HUDEP-2 (cell line): ENCODE results near the gene DKK2.
"Not testable (repeated sequence)": the region's sequence is repeated elsewhere in the genome, so short reads cannot be mapped to it uniquely, and the experiment has no call there.

ENCODE experiments used
- DNase-seq, 76 experiments: peaks; one replicate each; lab custom pipeline; 2025; ENCODE audit not compliant: unreplicated experiment in 76 of 76; lab: John Stamatoyannopoulos, UW

Gene DKK2

GRCh38 chr4:106914223-106914622, 121.9 kb downstream of the DKK2 start:
- no peak for DNase-seq

DNA sequence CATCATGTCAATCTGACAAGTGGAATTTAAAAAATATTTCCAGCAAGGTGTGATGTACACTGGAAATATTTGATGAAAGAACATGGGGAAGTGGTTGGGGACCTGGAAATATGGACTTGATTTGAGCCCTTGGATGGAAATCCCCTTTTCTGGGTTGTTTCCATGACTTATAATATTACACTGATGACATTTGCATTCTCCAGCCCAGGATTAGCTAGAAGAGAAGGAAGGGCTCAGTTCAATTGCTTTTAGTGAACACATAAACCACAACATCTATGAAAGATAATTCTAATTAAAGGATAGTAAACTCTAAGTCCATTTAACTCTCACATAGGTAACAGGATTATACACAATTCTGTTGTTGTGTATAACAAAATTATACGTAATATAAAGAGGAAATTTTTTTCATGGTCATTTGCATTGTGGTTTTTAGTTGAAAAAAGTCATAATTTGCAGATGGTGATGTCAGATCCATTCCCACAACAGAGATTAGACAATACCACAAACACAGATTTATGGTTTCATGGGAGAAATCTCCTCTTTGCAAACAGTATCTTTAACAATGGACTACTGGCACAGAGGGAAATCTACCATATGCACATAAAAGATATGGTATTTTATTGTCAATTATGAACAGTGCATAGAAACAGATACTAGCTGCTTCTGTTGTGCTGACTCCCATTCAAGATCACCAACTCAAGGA, 126.5 kb downstream of the DKK2 start:
- DNase-seq: no peak

DNA sequence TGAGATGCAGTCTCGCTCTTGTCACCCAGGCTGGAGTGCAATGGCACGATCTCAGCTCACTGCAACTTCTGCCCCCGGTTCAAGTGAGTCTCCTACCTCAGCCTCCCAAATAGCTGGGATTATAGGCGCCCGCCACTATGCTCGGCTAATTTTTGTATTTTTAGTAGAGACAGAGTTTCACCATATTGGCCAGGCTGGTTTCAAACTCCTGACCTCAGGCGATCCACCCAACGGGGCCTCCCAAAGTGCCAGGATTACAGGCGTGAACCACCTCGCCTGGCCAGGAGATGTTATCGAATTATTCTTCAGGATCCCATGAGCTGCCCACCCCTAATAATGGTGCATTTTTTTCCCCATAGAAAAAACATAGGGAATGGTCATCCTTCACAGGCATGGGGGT, 128.1 kb downstream of the DKK2 start:
- DNase-seq: not testable (repeated sequence)

DNA sequence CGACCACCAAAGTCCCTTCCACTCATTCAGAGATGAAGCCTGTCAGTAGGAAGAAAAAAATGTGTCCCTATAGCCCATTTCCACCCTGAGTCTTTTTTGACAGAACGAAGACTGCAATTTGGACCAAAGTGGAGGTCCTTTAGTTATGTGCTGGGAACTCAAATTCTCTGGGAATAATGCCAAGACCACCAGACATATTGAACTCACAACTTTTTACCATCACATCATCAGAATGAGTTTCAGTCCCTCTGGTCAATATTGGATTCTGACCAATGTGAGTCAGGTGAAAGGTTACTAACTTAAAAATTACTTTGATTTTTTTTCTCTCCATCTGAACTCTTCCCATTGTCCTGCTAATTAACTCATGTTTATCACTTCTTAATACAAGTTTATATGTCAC, 128.9 kb downstream of the DKK2 start:
- no peak for DNase-seq

GRCh38 chr4:106906728-106907127, 129.4 kb downstream of the DKK2 start:
- no peak for DNase-seq

GRCh38 chr4:106898621-106899230, 137.4 kb downstream of the DKK2 start:
- peak in 30 of 76 experiments; percentile 1 to 50 (median 9) for DNase-seq

- no peak for DNase-seq
Measured at GRCh38 chr4:106893903-106894302, 142.2 kb downstream of the DKK2 start.

- no peak for DNase-seq
Measured at GRCh38 chr4:106893395-106893881, 142.7 kb downstream of the DKK2 start.

DNA sequence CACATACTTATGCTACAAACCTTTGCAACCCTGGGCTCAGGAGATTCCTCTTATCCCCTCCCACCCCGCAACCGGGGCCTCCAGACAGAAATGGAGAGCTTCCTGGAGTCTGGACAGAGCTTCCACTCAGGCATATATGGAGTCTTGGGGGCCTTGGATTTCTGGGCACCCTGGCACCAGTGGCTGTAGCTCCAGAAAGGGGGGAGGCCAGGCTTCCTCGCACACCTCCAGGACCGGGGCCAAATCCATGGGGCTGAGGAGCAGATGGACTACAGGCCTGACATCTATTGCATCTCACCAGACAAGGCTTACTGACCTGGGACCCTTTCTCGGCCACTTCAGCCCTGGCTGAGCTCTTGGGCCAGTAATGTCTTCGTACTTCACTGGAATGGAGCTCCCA, 143.3 kb downstream of the DKK2 start:
- no peak for DNase-seq

DNA sequence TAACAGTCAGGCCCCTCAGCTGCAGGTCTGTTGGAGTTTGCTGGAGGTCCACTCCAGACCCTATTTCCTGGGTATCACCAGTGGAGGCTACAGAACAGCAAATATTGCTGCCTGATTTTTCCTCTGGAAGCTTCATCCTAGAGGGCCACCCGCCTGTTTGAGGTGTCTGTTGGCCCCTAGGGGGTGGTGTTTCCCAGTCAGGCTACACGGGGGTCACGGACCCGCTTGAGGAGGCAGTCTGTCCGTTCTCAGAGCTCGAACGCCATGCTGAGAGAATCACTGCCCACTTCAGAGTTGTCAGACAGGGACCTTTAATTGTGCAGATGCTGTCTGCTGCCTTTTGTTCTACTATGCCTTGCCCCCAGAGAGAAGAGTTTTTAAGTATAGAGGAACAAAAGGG, 160.8 kb downstream of the DKK2 start:
- DNase-seq: no peak
